T-helper 2 cell treated with Interferon-gamma antibody and Interleukin-4, amounts not matched to agents 100 ng/mL and 5 ng/mL, for 36 hours (primary cell): ENCODE results near the gene STAC. TPM values are rescaled to one million over a fixed set of nuclear protein-coding genes. Genes with fewer than 3 reads are reported as not detected.

Source experiments
- intact Hi-C: fragments of 100-400 bp; cut with micrococcal nuclease; formaldehyde crosslinking; loops from one replicate; pipeline ENCODE4 v1.15.1; 2023
- total RNA-seq: library from RNA; stranded (reverse); gene quantifications from 2 replicates; pipeline ENCODE4 v1.2.3, GENCODE V29; 2022

Gene STAC, protein sequence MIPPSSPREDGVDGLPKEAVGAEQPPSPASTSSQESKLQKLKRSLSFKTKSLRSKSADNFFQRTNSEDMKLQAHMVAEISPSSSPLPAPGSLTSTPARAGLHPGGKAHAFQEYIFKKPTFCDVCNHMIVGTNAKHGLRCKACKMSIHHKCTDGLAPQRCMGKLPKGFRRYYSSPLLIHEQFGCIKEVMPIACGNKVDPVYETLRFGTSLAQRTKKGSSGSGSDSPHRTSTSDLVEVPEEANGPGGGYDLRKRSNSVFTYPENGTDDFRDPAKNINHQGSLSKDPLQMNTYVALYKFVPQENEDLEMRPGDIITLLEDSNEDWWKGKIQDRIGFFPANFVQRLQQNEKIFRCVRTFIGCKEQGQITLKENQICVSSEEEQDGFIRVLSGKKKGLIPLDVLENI
- total RNA-seq, result not detected in 2 replicates

DNA sequence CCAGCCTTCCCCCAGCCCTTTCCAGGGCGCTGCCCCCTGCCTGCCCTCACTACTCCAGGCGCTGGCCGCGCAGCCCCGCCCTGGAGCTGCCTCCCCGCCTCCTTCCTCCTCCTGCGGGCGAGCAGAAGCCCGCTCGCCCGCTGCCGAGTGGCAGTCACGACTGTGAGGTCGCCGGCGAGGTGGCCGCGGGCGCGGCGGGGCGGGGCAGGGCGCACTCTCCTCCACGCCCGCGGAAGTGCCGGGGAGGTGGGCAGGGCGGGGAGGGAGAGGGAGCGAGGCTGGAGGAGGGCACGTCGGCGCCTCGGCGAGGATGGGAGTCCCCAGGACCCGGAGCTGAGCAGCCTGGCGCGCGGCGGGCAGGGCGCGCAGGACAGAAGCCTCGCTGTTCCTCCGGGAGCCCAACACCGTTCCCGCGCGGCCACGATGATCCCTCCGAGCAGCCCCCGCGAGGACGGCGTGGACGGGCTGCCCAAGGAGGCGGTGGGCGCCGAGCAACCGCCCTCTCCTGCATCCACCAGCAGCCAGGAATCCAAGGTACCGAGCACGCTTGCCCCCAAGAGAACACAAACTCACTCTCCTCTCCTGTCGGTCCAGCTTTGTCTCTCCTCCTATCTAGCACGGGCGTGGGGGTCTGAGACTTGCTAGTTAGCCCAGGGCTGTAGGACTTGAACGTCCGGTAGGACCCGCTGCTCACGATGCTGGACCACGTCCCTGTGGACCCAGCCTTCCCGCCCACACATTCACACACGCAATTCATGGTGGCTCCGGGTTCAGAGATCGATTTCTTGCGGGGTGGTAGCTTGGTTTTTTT lies at the start of gene STAC:
TSS of gene STAC (plus strand) at position 284 of the 811 bp plus-strand sequence. CDS start at position 424, 140 bp downstream.
- intact Hi-C loops, result no loop called here

DNA sequence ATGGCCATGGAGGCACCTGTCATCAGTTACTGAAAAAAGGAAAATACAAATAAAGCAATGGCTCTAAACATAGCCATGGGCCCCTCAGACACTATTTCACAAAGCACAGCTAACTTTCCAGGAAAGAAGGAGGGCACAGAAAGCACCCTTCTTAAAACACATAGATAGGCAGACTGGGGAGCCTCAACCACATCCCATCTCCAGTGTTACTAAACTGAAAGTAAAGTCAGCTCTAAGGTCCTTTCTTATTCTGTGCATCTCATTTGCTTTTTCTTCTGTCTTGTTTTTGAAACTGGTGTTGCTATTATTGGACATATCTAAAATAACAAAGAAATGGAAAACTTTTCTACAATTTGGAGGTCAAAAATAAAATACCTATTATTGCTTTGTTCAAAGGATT lies 48.2 kb upstream of the STAC start:
- intact Hi-C loops, result no loop called here

DNA sequence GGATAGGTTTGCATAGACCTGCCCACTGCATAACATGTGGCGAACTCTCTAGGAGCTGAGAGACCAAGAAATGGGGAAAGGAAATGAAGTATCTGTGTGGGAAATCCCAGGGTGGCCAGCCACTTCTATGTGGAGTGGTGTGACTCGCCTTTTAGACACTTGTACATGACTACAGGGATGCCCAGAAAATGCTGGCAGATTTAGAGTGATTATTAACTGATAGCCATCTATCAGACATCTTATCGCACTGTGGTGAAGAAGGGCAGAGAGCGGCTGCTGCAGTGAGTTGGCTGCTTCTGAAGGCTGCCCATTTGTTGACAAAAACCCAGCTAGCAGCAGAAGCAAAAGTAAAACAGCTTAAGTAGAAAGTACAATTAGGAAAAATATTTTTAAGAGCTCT lies 18.1 kb upstream of the STAC start:
- intact Hi-C loops, result no loop called here

DNA sequence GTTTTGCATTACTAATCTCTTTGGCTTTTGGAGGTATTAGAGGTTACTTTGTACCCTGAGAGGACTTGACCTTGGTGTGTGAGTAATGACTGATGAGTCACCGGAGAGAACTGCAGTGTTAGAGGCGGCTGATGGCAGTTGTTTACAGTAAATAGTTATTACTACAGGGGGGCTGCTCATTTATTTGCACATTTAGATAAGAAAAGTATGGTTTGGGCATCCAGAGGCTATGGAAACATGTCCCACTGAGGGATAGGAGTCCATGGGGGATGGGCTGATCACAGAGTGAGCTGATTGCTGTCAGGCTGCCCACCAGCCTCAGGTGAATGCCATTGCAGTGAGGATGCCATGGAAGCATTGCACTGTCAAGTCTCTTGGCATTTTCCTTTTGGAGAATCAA lies 17.3 kb upstream of the STAC start:
- intact Hi-C loops, result no loop called here

DNA sequence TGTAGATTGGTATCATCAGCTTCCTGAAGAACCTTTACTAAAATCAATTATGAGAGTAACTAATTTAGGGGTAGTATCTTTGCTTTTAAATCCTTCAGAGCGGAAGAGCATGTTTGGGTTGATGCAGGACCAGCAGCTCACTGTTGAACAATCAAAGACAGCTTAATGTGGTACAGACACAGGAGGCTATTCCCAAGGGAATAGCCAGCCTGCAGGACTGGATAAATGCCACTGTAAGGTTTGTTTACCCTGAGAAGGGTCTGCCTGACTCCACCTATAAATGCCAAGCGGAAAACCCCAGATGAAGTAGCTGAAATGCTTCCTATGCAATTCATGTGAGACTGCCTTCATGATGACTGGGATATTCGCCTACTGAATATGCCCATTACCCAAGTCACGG lies 16.0 kb upstream of the STAC start:
- intact Hi-C loops, result no loop called here

DNA sequence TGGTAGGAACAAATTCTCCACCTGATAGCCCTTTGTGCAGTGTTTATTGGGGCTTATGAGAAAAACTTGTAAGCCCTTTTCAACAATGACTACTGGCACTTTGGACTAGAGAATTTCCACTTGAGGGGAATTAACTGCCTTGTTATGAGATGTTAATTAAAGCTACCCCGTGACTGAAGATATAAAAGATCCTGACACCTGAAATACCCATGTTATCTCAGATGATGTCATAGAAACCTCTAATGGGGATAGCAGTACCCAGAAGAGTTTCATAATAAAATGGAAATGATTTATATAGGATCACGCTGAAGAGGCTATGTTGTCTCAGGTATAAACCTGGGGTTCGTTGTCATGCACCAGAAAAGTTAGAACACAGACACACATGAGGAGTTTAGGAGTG lies 14.5 kb upstream of the STAC start:
- intact Hi-C loops, result no loop called here

DNA sequence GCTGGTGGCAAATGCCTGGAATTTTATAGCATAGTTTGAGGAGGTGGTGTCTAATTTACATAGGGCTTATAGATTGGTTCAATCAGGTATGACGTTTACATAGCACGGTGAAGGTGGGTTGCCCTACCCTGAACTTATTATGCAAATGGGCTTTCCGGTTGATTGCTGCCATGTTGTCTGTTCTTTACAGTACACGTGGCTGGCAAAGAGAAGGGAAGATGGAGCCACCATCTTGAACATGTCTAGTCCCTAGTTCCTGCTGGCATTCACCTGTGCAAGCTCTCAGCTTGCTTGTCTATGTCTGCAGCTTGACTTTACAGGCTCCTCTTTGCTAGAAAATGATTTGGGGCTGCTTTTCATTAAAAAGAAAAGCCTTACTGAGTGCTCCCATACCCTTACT lies 14.0 kb upstream of the STAC start:
- intact Hi-C loops, result no loop called here

DNA sequence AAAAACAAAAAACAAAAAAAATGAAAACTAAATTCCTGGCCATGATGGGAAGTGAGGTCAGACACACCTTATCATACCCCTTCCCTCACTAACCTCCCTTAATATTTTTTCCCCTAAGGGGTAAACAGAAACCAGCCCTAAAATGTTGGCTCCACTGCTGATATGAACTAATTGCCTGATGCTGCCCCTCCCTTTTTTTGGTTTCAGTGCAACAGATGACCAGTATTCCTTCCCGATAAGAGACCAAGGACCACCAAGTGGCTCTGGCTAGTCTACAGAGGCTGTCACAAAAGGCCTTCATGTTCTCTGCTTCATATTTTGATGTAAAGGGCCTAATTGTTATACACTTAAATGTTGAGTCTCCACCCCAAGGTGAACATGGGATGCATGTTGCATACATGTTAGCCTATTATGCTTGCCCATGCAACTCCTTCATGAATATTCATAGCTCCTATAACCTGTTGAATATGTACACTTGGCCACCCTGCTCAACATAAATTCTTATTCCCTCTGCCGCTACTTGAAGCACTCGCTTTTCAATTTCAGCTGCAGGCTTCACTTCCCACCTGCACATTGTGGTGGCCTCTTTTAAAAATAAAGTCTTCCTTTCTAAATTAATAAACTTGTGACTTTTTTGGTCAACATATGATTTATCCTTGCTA lies 12.3 kb upstream of the STAC start:
- intact Hi-C loops, result no loop called here

DNA sequence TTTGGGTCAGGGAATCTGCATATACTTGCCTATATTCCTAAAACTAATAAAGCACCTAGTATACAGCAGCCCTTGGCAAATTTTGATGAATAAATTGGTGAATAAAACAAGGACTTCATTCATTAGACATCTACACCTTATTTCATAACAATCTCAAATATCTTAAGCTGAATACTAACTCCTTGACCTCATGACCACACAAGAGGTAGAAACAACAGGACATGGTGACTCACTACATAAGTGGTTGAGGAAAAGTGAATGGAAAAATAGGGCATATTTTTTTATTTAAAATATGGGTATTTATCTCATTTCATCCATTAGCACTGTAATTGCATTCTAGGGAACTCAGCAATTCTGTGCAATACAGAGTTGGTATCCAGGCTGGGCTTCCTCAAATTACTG lies 7.8 kb upstream of the STAC start:
- intact Hi-C loops, result no loop called here

DNA sequence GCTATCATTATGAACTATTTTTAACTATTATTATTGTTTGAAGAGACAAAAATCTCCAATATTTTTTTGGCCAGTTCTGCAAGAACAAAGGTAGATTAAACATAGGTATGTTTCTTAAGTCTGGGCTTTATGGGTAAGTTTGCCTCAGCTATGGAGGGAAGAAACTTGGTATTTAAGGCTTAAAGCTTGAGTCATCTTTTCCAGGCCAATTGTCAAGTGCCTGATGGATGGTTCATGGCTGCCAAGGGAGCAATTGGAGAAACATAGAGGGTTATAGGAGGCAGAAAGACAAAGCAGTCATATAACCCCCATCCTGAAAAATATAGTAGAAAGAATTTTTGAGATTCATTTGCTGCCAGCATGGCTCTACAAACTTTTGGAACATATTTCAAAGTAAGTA lies 7.2 kb upstream of the STAC start:
- intact Hi-C loops, result no loop called here

DNA sequence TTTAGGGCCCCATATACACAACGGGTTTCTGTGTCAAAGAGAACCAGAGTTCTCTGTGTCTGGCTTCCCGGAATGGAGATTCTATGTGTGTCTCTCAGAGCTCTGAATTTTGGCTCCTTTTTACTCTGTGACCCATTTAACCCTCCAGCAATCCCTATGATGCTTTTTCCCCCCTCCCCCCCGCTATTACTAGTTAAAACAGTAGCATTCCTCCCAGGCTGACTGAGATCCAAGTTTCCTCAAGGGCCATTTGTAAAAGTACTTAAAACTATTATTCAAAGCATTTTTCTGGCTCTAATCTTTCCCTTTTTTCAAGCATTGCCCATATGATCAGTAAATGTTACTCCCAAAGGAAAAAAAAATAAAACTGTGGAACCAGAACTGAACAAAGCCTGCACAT lies 6.6 kb upstream of the STAC start:
- intact Hi-C loops, result no loop called here

DNA sequence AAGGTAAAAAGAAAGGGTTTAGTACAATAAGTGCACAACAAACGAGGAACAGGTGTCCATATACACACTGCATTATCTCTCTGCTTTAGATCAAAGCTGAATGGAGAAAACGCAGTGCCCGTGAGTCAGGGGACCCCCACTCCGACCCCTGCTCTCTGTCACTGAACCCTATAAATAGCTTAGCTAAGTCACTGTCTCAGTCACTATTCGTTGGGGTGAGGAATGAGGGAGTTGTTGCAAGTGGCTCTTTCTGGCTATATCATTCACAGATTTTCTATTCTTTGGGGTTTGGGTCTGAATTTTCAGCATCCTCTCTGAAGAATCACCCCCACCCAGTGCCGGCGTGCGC lies 458 bp upstream of the STAC start:
- intact Hi-C loops, result no loop called here

DNA sequence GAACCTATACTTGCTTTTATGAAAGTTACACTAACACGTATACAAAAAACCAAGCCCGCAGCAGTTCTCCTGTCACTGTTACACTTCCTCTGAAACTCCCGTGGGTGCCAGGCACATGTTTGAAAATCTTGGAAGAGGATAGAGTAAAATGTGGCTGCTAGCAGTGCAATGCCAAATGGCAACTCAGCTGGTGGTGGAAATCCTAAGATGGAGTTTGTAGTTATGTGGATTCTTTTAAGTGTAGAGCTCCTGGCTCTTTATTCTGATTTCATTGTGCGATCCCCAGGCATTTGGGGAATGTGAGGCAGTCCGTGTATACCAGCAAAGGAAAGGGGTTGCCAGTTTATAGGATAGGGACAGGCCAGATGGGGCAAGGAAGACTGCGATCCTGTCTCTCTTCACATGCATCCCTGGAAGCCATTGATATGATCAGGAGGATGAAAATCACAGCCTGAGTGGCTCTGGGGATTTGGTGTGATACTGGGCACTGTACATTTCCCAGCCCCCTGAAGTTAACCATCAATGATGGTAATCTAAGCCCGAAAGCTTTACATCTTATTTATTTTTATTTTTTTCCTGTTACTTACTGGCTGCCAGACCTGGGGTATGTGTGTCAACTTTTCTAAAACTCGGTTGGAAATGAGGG lies 1.1 kb downstream of the STAC start:
- intact Hi-C loops, result no loop called here

DNA sequence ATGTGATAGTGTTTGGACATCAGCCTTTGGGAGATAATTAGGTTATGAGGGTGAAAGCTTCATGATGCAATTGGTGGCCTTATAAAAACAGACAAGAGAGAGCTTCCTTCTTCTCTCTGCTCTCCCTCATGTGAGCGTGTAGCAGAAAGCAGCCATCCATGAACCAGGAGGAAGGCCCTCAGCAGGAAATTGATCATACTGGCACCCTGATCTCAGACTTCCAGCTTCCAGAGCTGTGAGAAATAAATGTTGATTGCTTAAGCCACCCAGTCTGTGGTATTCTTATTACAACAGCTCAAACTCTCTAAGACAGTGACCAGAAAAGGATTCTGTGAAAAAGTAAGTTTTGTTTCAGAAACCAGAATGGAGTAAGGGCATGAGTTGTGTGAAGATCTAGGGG lies 13.3 kb downstream of the STAC start:
- intact Hi-C loops, result no loop called here

DNA sequence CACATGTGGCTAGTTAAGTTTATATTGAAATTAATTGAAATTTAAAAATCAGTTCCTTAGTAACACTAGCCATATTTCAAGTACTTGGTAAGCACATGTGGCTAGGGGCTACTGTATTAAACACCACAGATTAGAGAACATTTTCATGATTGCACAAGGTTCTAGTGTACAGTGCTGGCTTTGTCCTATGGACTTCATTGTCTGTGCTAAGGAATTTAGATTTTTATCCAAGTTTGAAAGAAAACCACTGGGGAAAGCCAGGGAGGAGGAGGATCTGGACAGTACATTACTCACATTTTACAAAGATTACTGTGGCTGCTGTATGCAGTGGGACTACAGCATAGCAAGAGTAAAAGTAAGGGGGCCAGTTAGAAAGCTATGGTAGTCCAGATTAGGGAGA lies 13.9 kb downstream of the STAC start:
- intact Hi-C loops, result no loop called here

DNA sequence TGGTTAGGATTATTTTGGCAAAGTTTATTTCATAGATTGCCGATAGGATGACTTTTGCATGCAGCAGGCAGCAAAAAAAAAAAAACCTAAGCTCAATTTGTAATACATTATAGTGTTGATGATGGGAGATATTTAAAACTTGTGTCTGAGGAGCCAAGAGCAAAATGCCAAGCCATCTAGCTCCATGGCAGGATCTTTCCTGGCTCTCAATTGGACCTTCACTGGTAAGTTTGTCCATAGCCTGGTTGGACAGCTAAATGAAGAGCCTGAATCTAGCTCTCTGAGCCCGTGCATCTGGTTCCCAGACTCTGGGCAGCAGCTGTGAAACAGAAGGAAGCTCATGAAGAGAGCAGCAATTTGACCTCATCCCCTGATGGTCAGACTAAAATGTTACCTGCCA lies 17.5 kb downstream of the STAC start:
- intact Hi-C loops, result no loop called here

DNA sequence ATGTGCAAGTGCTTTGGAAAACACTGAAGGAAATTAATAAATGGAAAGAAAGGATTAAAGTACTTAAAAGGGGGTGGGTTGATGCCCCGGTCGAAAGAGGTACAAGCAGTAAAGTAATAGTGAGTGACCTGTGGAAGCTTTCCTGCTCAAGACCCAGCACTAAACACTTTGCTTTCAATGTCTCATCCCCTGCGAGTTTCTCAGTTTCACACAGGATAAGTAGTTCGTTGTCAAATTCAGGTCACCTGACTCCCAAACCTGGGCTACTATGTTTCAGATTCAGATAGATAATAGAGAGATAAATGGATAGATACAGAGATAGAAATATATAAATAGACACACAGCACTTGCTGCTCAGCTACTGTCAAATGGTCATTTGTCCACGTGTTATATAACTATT lies 19.6 kb downstream of the STAC start:
- intact Hi-C loops, result no loop called here

DNA sequence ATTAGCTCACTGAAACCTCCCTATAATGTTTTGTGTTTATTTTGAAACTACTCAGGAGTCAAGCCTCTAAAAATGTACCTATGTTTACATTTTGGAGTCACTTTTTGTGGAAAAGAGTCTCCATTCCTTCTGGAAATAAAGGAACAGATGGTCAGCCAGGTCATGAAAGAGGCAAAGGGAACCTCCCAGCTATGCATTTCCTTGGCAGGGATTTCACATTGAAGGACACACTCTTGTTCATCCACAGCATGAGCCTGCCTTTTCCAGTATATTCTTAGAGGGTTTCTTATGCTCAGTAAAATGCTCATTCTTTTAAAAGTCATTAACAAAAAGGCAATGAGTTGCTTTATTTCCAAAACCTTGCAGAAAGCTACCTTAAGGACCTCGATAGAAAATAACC lies 20.8 kb downstream of the STAC start:
- intact Hi-C loops, result no loop called here

DNA sequence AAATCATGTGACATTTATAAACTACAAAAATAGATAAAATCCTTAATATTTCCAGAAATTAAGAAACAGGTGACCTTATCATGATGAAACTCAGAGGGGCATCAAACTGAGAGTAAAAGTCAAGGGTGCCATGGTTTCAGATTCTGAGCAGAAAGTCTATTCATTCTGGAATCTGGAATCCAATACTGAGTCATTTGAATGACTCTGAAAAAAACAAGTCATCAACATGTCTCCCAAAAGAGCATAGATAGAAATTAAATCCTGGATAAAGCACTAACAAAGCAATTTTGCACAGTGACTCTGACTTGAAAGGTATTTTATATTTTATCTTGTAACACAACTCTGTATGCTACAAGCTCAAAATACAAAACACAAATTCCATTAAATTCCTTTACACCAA lies 23.4 kb downstream of the STAC start:
- intact Hi-C loops, result no loop called here

DNA sequence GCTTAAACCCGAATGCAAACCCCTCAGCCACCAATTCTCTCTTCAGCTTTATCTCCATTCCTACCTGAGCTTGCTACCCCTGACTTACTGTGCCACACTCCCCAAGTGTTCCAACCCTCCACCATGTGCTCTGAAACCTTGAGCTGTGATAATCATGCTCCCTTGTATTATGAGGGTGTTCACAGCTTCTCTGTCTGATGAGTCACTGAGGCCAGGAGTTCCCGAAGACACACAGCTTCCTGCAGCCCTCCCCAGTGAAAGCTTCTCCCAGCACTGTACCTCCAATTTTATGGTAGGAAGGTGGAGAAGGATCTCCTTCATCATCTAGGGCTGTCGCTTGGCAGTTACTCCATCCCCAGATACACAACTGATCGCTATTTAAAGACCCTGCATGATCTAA lies 24.9 kb downstream of the STAC start:
- intact Hi-C loops, result no loop called here

DNA sequence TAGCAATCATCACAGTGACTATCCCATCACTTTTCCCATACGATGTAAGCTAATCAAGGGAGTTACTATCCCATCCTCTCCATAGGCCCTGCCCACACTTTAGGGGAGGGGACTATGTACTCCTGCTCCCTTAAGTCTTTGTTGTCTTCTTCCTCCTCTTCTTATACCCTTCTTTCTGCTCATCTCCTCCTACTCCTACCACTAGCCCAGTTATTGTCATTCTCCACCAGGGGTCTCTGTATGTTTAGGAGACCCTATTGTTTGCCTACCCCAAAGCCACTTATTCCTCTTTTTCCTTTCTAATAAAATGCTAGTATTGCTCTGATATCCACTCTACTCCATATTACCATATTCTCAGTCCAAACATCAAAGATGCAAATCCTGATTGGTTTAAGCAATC lies 27.8 kb downstream of the STAC start:
- intact Hi-C loops, result no loop called here

DNA sequence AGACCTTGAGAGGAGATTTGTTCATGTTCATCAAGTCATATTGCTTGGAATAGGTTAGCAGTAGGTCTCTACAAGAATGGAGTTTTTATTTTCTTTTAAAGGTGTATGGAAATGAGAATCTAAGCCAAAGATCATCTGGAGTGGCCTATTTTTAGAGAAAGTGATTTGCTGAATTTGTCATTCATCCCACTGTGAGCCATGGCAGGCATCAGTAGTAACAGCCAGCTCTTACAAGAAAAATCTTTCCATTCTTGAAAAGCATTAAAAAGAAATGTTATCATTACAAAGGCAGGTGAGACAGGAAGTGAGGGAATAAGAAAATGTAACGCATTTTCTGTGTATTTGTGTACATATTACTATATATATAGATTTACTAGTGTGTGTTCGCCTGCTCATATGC lies 29.6 kb downstream of the STAC start:
- intact Hi-C loops, result no loop called here
